ENCODE results near the gene RFPL1.
A peak's percentile ranks its signal among the peaks of the same experiment; 100 is the strongest.

Gene RFPL1

DNA sequence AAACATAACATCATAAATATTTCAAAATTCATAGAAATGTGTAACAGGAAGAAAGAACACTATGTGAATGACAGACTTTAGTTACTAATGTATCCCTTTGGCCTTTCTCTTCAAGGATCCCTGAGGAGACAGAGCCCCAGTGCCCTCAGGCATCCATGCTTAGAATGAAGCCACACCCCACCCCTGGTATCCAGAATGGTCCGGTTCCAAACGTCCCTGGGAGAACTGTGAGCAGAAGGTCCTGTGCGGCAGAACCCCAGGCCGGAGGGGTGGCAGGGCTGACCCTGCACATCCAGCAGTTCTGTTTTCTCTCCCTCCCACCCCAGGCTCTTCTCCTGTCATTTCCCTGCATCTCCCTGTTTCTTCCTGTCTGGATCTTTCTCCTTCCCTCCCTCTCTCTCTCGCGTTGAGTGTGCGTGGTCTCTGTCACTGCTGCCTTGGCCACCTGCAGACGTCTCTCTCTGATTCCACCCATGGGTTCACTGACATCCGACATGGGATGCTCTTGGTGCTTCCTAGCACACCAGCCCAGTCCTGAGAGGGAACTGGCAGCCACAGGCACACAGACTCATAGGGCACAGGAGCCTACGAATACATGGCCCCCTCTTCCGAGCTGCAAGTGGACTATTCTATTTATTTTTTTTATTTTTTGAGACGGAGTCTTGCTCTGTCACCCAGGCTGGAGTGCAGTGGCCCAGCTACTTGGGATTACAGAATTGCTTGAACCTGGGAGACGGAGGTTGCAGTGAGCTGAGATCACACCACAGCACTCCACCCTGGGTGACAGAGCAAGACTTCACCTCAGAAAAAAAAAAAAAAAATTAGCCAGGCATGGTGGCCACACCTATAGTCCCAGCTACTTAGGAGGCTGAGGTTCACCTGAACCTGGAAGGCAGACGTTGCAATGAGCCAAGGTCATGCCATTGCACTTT lies 5.7 kb downstream of the RFPL1 start:
- no peak for DNase-seq

DNA sequence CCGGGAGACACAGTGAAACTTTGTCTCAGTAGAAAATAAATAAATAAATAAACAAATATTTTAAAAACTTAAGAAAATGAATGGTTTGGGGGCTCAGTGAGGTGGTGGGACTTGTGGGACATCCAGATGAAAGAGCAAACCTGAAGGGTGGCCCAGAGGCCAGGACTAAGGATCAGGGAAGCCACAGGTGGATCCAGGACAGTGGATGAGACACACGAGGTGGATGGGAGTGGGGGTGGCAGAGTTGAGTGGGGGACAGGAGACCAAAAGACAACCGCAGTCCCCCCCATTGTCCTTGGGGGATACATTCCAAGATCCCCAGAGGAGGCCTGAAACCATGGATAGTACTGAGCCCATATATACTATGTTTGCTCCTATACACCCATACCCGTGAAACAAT lies 7.1 kb downstream of the RFPL1 start:
- no peak for DNase-seq

DNA sequence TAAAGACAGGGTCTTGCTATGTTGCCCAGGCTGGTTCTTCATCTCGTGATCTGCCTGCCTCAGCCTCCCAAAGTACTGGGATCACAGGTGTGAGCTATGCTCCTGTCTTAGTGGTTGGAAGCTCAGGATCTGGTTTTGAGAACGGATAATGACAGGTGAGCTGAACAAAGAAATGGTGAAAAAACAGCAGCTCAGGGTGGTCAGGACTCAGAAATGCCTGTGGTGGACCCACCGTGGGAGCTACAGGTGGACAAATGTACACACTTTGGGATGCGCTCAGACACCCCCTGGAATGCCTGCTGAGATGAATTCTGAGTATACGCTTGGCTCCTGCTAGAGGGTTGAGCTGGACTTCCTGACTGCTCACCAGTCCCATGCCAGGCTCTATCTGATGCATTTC lies 9.5 kb downstream of the RFPL1 start:
- no peak for DNase-seq

DNA sequence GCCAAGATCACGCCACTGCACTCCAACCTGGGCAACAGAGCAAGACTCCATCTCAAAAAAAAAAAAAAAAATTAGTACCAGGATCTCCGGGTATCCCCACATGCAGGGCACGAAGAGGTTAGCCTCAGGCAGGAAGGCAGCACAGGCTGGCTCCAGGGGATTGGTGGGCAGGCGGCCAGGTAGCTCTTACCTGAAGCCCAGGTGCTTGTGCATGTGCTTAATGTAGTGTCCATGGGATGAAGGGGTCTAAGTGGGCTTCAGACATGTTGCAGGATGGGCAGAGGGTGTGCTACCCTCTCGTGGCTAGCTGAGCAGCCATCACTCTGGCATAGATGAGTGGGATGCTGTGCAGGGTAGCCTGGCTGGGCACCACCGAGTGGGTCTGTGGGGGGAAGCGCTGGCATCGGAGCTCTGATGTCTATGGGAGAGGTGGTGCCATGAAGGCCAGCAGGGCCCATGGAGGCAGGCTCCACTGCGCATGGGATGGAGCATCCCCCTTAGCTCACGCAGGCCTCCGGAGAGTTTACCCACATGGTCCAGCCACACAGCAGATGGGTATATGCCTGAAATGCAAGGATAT lies 11.0 kb downstream of the RFPL1 start:
- DNase-seq: no peak

DNA sequence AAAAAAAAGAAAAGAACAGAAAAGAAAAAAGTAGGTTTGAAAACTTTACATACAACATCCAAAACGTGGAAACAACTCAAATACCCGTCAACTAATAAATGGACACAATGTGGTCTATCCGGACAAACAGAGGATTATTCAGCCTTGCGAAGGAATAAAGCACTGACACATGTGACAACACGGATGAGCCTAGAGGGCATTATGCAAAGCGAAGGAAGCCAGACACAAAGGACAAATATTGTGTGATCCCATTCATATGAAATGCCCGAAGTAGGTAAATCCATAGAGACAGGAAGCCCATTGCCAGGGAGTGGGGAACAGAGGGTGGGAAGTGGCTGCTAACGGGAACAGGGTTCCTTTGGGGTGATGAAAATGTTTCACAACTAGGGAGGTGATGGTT lies 11.8 kb downstream of the RFPL1 start:
- no peak for DNase-seq

DNA sequence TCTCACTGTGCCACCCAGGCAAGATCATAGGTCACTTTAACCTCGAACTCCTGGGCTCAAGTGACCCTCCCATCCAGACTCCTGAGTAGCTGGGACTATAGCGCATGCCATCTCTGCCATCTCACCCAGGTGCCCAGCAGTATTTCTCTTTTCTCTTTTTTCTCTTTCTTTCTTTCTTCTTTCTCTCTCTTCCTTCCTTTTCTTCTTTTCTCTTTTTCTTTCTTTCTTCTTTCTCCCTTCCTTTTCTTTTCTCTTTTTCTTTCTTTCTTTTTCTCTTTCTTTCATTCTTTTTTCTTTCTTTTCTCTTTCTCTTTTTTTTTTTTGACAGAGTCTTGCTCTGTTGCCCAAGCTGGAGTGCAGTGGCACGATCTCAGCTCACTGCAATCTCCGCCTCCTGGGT lies 13.5 kb downstream of the RFPL1 start:
- no peak for DNase-seq

DNA sequence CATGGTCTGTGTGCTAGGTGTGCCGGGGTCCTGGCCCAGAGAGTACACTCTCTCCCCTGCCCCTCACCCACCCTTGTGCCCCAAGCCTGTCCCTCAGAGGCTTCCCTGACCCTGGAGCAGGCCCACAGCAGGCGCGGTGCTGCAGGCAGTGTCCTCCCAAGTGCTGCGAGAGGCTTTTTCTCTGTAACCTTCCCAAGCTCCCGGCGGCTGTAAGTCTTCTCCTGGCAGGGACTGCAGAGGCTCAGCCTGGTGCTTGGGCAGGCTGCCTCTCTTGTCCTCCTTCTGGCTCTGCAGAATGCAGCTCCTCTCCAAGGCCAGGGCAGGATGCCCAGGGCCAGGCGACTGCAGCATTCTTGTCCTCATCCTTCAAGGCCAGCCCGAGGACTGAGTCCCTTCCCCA lies 15.9 kb downstream of the RFPL1 start:
- no peak for DNase-seq

DNA sequence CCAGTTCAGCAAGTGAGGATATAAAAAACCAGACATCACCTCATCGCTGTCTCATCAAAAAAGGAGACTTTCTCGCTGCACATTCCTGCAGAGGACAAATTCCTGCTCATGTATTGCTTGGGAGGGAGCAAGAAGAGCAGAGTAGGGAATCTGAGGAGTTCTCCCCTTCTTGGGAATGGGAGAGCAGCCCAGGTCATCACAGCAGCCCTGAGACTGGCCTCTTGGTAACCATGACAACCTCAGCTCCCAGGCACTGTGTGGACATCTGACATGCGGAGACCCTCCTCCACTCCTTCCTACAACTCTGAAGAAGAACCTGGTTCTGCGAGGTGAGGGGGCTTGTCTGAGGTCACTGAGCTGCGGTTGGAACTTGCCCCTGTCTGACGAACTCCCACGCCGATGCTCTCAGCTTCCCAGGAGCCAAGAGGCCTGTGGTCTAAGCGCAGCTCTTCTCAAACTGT lies 17.9 kb downstream of the RFPL1 start:
- DNase-seq: no peak

DNA sequence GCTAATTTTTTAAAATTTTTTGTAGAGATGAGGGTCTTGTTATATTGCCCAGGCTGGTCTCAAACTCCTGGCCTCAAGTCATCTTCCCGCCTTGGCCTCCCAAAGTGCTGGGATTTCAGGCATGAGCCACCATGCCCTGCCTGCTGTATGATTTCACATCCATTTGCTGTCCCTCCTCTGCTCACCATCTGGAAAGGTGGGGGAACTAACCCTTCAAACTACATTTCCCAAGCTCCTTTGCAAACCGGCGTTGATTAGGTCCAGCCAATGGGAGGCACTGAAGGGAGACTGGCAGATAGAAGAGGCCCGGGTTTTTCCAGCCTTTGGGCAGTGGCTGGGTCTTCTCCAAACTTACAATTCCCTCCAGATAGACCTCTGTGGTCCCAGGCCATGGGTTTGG lies 19.3 kb downstream of the RFPL1 start:
- DNase-seq: peak in 1 of 2 experiments; percentile 10

DNA sequence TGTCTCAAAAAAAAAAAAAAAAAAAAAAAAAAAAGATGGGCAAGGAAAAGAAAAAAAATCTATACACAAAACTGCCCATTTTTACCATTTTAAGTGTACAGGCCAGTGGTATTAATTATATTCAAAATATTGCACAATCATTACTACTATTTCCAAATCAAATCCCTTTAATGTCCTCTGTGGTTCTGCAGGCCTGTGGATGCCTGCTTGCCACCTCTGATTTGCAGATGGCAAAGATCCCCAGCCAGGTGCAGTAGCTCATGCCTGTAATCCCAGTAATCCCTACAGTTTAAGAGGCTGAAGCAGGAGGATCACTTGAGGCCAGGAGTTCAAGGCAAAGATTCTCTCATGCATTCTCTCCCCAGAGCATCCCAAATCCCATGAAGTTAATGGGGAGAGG lies 20.2 kb downstream of the RFPL1 start:
- no peak for DNase-seq

DNA sequence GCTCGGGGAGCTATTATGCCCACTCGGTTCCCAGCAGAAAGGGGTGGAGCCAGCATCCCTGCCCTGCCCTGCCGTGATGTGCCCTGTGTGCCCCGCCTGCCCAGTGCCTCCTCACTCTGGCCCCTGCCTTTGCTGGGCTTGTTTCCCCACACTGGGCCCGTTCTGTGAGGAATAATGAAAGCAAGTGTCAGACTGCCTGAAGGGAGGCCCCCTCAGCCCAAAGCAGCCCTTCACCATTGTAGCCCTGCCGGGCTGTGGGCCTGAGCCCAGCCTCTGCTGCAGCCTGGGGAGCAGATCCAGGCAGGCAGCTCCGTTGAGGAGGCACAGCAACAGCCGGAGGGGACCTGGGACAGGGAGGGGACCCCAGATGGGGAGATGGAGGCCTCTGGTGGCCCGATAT lies 21.4 kb downstream of the RFPL1 start:
- no peak for DNase-seq

DNA sequence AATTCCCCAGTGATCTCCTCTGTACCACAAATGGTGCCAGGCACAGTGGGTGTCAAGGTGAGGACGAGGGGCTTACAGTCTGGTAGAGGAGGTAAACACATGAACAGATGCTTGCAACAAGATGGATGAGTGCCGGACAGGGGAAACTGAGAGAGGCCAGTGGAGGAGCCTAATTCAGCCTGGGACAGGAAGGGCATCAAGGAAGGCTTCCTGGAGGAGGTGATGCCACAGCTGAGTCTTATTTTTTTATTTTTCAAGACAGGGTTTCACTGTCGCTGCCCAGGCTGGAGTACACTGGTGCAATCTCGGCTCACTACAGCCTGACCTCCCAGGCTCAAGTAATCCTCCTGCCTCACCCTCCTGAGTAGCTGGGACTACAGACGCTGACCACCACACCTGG lies 22.9 kb downstream of the RFPL1 start:
- DNase-seq: no peak

DNA sequence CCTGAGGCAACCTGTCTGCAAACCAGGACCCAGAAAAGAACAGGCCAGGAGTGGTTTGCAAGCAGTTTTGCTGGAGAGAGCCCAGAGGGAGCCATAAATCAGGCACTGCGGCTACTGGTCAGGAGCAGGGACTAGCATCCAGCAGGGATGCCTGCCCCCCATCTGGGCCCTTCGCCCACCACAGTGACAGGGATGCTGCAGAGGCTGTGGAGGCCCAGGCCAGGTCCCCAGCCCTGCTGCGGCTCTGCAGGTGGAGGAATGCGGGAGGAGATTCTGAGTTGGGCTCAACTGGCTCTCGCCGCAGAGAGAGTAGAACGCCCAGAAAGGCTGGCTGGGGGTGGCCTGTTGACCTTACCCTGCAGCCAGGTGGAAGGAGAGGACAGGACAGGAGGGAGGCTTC lies 25.2 kb downstream of the RFPL1 start:
- DNase-seq: no peak

DNA sequence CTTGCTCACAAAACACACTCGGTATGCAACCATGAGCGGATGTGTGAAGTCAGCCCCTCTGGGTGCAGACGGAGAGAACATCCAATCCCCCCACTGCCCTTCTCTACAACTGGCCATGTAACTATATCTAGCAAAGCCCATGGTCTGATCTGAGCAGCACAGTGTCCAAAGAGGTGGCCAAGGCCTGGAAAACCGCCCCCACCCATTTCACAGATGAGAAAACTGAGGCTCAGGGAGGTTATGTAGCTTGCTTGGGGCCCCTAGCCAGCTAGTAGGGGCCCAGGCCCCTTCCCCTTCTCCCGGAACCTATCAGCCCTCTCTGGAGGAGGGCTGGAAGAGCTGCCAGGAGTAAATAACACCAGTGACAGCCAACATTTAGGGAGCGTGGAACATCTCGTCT lies 26.2 kb downstream of the RFPL1 start:
- no peak for DNase-seq

DNA sequence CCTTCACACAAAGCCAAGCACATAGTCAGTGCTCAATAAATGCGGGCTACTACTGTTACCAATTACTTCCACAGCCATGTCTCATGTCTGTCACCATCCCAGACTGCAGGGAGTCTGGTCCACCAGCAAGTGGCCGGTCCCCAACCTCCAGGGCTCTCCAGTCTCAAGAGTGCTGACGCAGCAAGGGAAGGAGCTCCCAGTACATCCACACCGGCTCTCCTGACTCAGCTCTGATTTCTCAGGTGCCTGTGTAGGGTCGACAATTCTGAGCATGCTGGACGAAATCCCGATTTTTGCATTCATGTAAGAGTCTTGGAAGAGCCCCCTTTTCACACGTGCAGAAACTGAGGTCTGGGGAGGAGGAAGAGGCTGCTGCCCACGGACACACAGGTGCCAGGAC lies 31.4 kb downstream of the RFPL1 start:
- DNase-seq: no peak

DNA sequence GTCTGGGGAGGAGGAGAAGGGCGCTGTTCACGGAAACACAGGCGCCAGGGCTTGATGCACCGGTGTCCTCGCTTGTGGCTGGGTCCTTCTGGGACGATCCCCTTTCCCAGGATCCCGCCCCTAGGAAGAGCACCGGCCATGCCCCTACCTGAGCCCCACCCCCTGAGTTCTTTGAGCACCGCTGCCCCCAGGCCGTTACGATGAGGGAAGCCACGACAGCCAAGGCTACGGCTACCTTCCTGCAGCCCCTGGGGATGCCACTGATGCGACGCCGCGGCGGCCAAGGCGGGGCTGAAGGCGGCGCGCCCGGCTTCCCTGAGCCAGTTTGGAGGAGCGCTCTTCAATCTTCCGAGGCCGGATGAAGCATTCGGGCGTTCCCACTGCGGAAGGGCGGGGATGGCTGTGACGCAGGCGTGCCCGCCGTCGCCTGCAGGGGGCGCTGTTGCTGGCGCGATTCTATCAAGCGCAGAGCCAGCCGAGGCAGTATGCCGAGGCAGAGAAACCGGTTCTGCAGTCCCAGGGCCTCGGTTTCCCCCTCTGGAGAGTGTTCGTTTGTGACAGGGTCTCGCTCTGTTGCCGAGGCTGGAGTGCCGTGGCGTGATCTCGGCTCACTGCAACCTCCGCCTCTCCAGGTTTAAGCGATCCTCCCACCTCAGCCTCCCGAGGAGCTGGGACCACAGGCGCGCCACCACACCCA lies 31.9 kb downstream of the RFPL1 start:
- peak; percentile 87 to 89 for DNase-seq

DNA sequence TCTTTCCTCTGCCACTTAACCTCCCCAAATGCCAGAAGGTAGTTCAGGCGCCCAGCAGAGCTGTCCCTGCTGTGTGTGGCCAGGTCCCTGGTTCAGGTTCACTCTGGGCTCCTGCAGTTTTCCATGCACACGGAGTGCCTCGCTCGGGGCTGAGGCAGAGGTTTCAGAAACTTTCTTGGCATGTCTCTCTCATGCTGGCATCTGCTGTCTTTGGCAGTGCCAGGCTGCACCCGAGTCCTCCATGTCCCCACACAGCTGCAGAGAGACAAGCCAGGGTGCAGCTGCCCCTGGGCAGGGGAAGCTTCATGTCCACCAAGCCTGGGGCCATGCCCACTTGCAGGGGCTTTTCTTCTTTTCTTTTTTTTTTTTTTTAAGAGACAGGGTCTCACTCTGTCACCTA lies 34.6 kb downstream of the RFPL1 start:
- DNase-seq: no peak

DNA sequence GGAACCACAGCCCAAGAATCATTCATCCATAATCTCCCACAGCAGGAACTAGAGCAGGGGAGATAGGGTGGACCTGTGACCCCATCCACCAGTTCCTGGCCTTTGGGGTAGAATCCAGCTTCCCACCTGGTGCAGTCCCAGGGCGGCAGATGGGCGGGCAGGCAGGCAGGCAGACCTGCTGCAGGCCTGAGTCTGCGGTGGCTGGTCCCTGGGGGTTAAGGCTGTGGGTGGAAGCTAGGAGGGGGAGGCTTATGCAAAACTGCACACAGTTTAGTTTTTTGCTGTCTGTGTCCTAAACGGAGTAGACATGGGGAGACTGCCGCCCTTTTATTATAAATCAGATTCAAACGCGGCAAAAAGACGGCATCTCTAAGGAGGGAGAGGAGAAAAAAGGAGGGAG lies 37.2 kb downstream of the RFPL1 start:
- no peak for DNase-seq

DNA sequence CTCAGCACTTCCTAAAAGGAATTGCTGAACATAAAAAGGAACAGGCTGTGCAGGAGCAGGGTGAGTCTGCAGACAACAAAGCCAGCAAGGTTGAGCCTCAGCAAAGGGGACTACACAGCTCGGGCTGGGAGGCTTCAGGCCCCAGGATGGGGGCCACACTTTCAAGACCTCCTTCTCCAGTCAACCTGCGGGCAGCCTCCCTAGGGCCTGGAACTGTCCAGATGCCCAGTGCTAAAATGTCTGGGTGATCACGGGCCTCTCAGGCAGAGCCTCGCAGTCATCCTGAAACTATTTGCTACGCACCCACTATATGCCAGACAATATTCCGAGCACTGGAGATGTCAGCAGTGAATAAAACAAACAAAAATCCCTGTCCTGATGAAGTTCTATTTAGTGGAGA lies 37.7 kb downstream of the RFPL1 start:
- no peak for DNase-seq

DNA sequence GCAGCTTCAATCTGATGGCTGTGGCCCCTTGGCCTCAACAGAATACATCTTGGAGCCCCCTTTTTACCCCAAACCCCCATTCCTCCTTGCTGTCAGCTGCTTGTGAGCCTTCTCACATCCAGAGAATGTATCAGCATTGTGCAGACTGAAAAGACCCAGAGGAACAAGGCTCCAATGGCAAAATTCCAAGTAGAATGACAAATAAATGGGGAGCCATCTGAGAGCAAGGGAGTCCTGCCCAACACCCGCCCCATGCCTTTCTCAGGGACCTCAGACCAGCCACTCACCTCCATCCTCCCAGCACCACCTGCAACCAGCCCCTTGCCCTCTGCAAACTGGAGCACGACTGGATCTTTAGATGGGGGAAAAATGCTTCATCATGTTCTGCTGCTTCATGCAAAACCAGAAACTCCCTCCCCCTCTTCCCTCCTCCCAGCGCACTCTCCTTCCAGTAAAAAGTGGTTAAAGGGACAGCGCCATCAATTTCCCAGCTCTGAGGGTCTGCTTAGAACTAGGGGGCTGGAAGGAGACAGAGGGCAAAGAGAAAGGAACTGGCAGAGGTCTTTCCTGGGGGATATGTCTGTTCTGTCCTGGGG lies 39.4 kb downstream of the RFPL1 start:
- no peak for DNase-seq

DNA sequence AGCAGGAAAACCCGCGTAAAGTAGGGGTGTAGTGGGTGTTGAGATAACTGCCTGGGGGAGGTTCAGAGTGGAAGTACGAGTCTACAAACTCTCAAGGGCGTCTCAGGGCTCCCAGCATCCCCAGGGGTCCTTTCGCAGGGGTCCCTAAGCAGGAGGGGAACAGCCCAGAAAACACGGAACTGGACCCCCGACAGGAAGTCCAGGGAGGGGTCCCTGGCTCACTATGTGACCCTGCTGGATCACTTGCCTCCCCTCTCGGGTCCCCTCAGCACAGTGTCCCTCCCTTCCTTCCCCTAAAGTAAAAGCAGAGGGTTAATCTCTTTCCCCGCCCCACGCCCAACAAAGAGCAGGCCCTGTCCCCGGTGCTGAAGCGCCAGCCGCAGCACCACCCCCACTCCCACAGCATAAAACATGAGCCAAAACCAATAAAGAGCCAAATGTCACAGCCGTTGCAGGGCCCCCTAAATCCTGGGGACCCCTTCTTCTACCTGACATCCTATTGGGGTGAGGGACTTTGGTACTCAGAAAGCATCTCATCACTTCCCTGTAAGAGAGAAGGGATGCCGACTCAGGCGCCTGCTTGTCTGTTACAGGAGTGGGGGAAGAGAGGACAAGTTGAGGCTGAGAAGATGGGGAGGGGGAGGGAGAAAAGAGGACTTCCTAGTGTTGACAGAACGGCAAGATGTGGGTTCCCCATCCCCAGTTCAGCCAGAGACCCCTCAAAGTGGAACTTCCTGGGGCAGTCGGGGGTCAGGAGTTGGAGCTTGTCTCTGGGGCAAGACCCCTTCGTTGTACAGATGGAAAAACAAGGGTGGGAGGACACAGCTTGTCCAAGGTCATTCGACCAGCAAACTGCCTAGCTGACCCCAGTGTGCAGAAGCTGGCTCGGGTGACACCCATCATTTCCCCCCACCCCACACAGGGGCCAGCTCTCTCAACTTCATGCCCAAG lies 40.2 kb downstream of the RFPL1 start:
- DNase-seq: peak; percentile 9 to 32

Measured in activated CD4-positive, alpha-beta T cell treated with anti-CD3 and anti-CD28 coated beads, Interleukin-2, amount 50 U/mL, for 48 hours (primary cell).